Measurements from ENCODE around the gene C19orf53.

DNA sequence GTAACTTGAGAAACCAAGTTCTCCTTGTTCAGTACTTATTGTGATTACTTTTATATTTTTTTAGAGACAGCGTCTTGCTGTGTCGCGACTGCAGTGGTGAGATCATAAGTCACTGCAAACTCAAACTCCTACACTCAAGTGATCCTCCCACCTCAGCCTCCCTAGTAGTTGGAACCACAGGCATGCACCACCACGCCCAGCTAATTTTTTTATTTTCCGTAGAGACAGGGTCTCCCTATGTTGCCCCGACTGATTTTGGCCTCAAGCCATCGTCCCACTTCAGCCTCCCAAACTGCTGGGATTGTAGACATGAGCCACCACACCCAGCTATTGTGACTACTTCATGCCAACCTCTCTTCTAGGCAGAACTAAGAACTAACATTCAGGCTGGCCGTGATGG, 8.3 kb downstream of the C19orf53 start:
- TF ChIP-seq JUN (IDR thresholded peaks at IDR 0.05; ENCODE audit: borderline replicate concordance, low read depth, low read length) (no peak), JUN (CRISPR knock-in tag; IDR thresholded peaks at IDR 0.05; ENCODE audit: borderline replicate concordance) (no peak), KDM4B (IDR thresholded peaks at IDR 0.05; ENCODE audit: borderline replicate concordance in 2 of 2, low read depth in 1 of 2) (no peak), CBX8 (IDR thresholded peaks at IDR 0.05; ENCODE audit: borderline replicate concordance, extremely low read depth, low read depth, low read length, poor library complexity, severe bottlenecking) (no peak), CBX5 (IDR thresholded peaks at IDR 0.05; ENCODE audit: borderline replicate concordance, low read depth) (no peak), MAFG (tag; conservative IDR thresholded peaks at IDR 0.05) (no peak), TAF1 (IDR thresholded peaks at IDR 0.05; ENCODE audit: control insufficient read depth, extremely low read depth, insufficient read depth, low read length, severe bottlenecking) (no peak), CHD2 (IDR thresholded peaks at IDR 0.05; ENCODE audit: low read depth, low read length) (no peak), ELF1 (tag; IDR thresholded peaks at IDR 0.05) (no peak), RFX1 (IDR thresholded peaks at IDR 0.05) (no peak), POLR2AphosphoS5 (IDR thresholded peaks at IDR 0.05; ENCODE audit: control insufficient read depth, insufficient read depth, low read depth, low read length) (no peak), BDP1 (IDR thresholded peaks at IDR 0.05; ENCODE audit: insufficient read depth, insufficient read length) (no peak)
- TF ChIP-seq, protein P1, sequence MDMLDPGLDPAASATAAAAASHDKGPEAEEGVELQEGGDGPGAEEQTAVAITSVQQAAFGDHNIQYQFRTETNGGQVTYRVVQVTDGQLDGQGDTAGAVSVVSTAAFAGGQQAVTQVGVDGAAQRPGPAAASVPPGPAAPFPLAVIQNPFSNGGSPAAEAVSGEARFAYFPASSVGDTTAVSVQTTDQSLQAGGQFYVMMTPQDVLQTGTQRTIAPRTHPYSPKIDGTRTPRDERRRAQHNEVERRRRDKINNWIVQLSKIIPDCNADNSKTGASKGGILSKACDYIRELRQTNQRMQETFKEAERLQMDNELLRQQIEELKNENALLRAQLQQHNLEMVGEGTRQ (CRISPR knock-in tag; IDR thresholded peaks at IDR 0.05) = no peak
- TF ChIP-seq, protein P2, sequence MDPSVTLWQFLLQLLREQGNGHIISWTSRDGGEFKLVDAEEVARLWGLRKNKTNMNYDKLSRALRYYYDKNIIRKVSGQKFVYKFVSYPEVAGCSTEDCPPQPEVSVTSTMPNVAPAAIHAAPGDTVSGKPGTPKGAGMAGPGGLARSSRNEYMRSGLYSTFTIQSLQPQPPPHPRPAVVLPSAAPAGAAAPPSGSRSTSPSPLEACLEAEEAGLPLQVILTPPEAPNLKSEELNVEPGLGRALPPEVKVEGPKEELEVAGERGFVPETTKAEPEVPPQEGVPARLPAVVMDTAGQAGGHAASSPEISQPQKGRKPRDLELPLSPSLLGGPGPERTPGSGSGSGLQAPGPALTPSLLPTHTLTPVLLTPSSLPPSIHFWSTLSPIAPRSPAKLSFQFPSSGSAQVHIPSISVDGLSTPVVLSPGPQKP (CRISPR knock-in tag; IDR thresholded peaks at IDR 0.05) = no peak
- TF ChIP-seq, protein P3, sequence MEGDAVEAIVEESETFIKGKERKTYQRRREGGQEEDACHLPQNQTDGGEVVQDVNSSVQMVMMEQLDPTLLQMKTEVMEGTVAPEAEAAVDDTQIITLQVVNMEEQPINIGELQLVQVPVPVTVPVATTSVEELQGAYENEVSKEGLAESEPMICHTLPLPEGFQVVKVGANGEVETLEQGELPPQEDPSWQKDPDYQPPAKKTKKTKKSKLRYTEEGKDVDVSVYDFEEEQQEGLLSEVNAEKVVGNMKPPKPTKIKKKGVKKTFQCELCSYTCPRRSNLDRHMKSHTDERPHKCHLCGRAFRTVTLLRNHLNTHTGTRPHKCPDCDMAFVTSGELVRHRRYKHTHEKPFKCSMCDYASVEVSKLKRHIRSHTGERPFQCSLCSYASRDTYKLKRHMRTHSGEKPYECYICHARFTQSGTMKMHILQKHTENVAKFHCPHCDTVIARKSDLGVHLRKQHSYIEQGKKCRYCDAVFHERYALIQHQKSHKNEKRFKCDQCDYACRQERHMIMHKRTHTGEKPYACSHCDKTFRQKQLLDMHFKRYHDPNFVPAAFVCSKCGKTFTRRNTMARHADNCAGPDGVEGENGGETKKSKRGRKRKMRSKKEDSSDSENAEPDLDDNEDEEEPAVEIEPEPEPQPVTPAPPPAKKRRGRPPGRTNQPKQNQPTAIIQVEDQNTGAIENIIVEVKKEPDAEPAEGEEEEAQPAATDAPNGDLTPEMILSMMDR (IDR thresholded peaks at IDR 0.05 in 2 of 3, conservative IDR thresholded peaks at IDR 0.05 in 1 of 3; ENCODE audit: insufficient read depth in 2 of 3, low read depth in 1 of 3, low read length in 3 of 3) = no peak

Measured in K562 (cell line).